Stimulated activated CD8-positive, alpha-beta memory T cell treated with anti-CD3 and anti-CD28 coated beads, Interleukin-12 subunit alpha, Interleukin-12 subunit beta, amount 100 ng/mL, for 1 hour (primary cell): ENCODE measurements around the gene SMG9.

Experiments used
- DNase-seq: peaks from one replicate; pipeline ENCODE4 v3.0.0-alpha.2; 2020; ENCODE audit warnings: low read depth

The SMG9 gene

GRCh38 chr19:43754503-43755255, at the start of gene SMG9:
Gene SMG9, minus strand, starts transcription at chr19:43754962. Its CDS starts 4,221 bp downstream, at chr19:43750741.
- DNase-seq = peak; percentile 99

- DNase-seq = no peak
These were observed 49.7 kb upstream of the SMG9 start for GRCh38 chr19:43804432-43804831.

GRCh38 chr19:43802216-43802951, 47.6 kb upstream of the SMG9 start, which contains the start of gene LYPD5:
Gene LYPD5, minus strand, starts transcription at chr19:43802447. Its CDS starts 67 bp downstream, at chr19:43802380.
- DNase-seq = no peak

GRCh38 chr19:43799502-43800142, 44.9 kb upstream of the SMG9 start:
- no peak for DNase-seq

- DNase-seq = peak; percentile 45
These were observed 44.0 kb upstream of the SMG9 start for GRCh38 chr19:43798546-43799409.

GRCh38 chr19:43798026-43798545, 43.3 kb upstream of the SMG9 start:
- DNase-seq = no peak

- no peak for DNase-seq
These were observed 42.8 kb upstream of the SMG9 start for GRCh38 chr19:43797556-43797955.

- no peak for DNase-seq
These were observed 42.4 kb upstream of the SMG9 start for GRCh38 chr19:43797118-43797517.

- no peak for DNase-seq
These were observed 35.8 kb upstream of the SMG9 start for GRCh38 chr19:43790587-43790986.

- no peak for DNase-seq
These were observed 34.3 kb upstream of the SMG9 start for GRCh38 chr19:43789029-43789428.

- DNase-seq = no peak
These were observed 31.9 kb upstream of the SMG9 start for GRCh38 chr19:43786665-43787064.

- no peak for DNase-seq
These were observed 30.4 kb upstream of the SMG9 start for GRCh38 chr19:43784981-43785808.

- peak; percentile 42 for DNase-seq
These were observed 29.6 kb upstream of the SMG9 start for GRCh38 chr19:43784241-43784980.

- DNase-seq = no peak
These were observed 28.9 kb upstream of the SMG9 start for GRCh38 chr19:43783636-43784035.

- no peak for DNase-seq
These were observed 28.0 kb upstream of the SMG9 start for GRCh38 chr19:43782689-43783231.

- DNase-seq = no peak
These were observed 27.5 kb upstream of the SMG9 start for GRCh38 chr19:43782311-43782660.

GRCh38 chr19:43781630-43782310, 27.0 kb upstream of the SMG9 start:
- no peak for DNase-seq

- DNase-seq = no peak
These were observed 26.2 kb upstream of the SMG9 start, which contains the start of gene KCNN4 for GRCh38 chr19:43780706-43781525. Gene KCNN4, minus strand, starts transcription at chr19:43780973. Its CDS starts 112 bp downstream, at chr19:43780861.
